Measurements from ENCODE around the gene RPUSD1. TPM values are rescaled to one million over a fixed set of nuclear protein-coding genes. Genes with fewer than 3 reads are reported as not detected.
"Not testable (repeated sequence)": the region's sequence is repeated elsewhere in the genome, so short reads cannot be mapped to it uniquely, and the experiment has no call there.

Gene RPUSD1
- total RNA-seq, 1 experiment from 2014 or later = 72.6 TPM

GRCh38 chr16:820748-821147 lies 32.6 kb upstream of the RPUSD1 start:
- Histone ChIP-seq H3K27me3 (ENCODE audit: low read length) (no peaks in the 10 kb centered on the region), H3K9me2 (replicated peaks; ENCODE audit: low read length) (no peaks in the 10 kb centered on the region), H4K20me1 (ENCODE audit: low read length) (no peaks in the 10 kb centered on the region), H3K9me3 (ENCODE audit: low read length) (no peaks in the 10 kb centered on the region), H3K4me1 (ENCODE audit: insufficient read depth, low read length) (no peaks in the 10 kb centered on the region), H3K4me2 (ENCODE audit: low read length) (no peak overlapping the region), H3K36me3 (ENCODE audit: low read depth, low read length) (no peaks in the 10 kb centered on the region), H3K9ac (ENCODE audit: low read length) (no peak overlapping the region), H3K79me2 (ENCODE audit: low read length) (no peaks in the 10 kb centered on the region), H3F3A (ENCODE audit: low read length, unreplicated experiment) (no peaks in the 10 kb centered on the region), H2AFZ (ENCODE audit: low read length) (no peak overlapping the region), H3K4me3 (ENCODE audit: low read length) (no peak overlapping the region), H3K27ac (ENCODE audit: low read length) (no peak overlapping the region)
- DNase-seq (no peak), ATAC-seq (no peak)
- intact Hi-C loops (cut with micrococcal nuclease) = no loop called here
- POLR2A ChIA-PET (ENCODE audit: unreplicated experiment) = no interaction called here
- no TSS peak for BruUV-seq (replicated peaks)
- CTCF ChIA-PET = no interaction called here
- TF ChIP-seq CTCF (conservative IDR thresholded peaks at IDR 0.05; ENCODE audit: low read depth, low read length) (no peak), EZH2 (IDR thresholded peaks at IDR 0.05; ENCODE audit: low read length, unreplicated experiment) (no peak), EZH2phosphoT487 (IDR thresholded peaks at IDR 0.05; ENCODE audit: borderline replicate concordance, low read length) (no peak)

GRCh38 chr16:820044-820408 lies 31.8 kb upstream of the RPUSD1 start:
- H3K9me2 ChIP-seq (replicated peaks; ENCODE audit: low read length); H3K27me3 ChIP-seq (ENCODE audit: low read length); BruUV-seq (replicated peaks); H3K9ac ChIP-seq (ENCODE audit: low read length); POLR2A ChIA-PET (ENCODE audit: unreplicated experiment); H4K20me1 ChIP-seq (ENCODE audit: low read length); DNase-seq; H3K4me3 ChIP-seq (ENCODE audit: low read length); H3K4me1 ChIP-seq (ENCODE audit: insufficient read depth, low read length); H3K27ac ChIP-seq (ENCODE audit: low read length); CTCF ChIA-PET; intact Hi-C loops (cut with micrococcal nuclease); H3K36me3 ChIP-seq (ENCODE audit: low read depth, low read length); H3K9me3 ChIP-seq (ENCODE audit: low read length); H3F3A ChIP-seq (ENCODE audit: low read length, unreplicated experiment); ATAC-seq; H3K4me2 ChIP-seq (ENCODE audit: low read length); H3K79me2 ChIP-seq (ENCODE audit: low read length); H2AFZ ChIP-seq (ENCODE audit: low read length): not testable (repeated sequence)

GRCh38 chr16:819336-820043 lies 31.3 kb upstream of the RPUSD1 start:
- CTCF ChIA-PET = no interaction called here
- POLR2A ChIA-PET (ENCODE audit: unreplicated experiment) = no interaction called here
- intact Hi-C loops (cut with micrococcal nuclease) = no loop called here

More at GRCh38 chr16:819336-820043, 31.3 kb upstream of the RPUSD1 start:
- Histone ChIP-seq H3F3A (ENCODE audit: low read length, unreplicated experiment) (no peaks in the 10 kb centered on the region), H2AFZ (ENCODE audit: low read length) (no peak overlapping the region), H3K4me1 (ENCODE audit: insufficient read depth, low read length) (no peaks in the 10 kb centered on the region; the same call in 1 of the 2 replicates), H3K4me3 (ENCODE audit: low read length) (no peak overlapping the region), H3K27ac (ENCODE audit: low read length) (no peak overlapping the region), H3K79me2 (ENCODE audit: low read length) (no peaks in the 10 kb centered on the region), H3K27me3 (ENCODE audit: low read length) (no peaks in the 10 kb centered on the region), H3K9ac (ENCODE audit: low read length) (no peak overlapping the region), H3K4me2 (ENCODE audit: low read length) (no peak overlapping the region), H3K36me3 (ENCODE audit: low read depth, low read length) (no peaks in the 10 kb centered on the region), H4K20me1 (ENCODE audit: low read length) (no peaks in the 10 kb centered on the region), H3K9me2 (replicated peaks; ENCODE audit: low read length) (no peaks in the 10 kb centered on the region), H3K9me3 (ENCODE audit: low read length) (no peaks in the 10 kb centered on the region)
- DNase-seq (no peak), ATAC-seq (no peak)
- BruUV-seq (replicated peaks) = no TSS peak
- TF ChIP-seq EZH2phosphoT487 (IDR thresholded peaks at IDR 0.05; ENCODE audit: borderline replicate concordance, low read length) = no peak
- TF ChIP-seq EZH2 (IDR thresholded peaks at IDR 0.05; ENCODE audit: low read length, unreplicated experiment) = no peak
- no peak for TF ChIP-seq CTCF (conservative IDR thresholded peaks at IDR 0.05; ENCODE audit: low read depth, low read length)

Data from PC-3 (cell line).